Neutrophil (primary cell): Measurements from ENCODE around the gene ARPIN.
A peak's percentile ranks its signal among the peaks of the same experiment; 100 is the strongest.
"Not testable (repeated sequence)": the region's sequence is repeated elsewhere in the genome, so short reads cannot be mapped to it uniquely, and the experiment has no call there.

Experiments used
- H3K27ac ChIP-seq: fragments of 200-600 bp; sonication (generic); 2 replicates; pipeline ENCODE4 v1.5.1; 2016; ENCODE audit warnings: mild to moderate bottlenecking, moderate library complexity
- H3K27me3 ChIP-seq: fragments of 200-600 bp; sonication (generic); 2 replicates; pipeline ENCODE4 v1.6.0; 2016; ENCODE audit warnings: mild to moderate bottlenecking
- H3K36me3 ChIP-seq: fragments of 200-600 bp; sonication (generic); 2 replicates; pipeline ENCODE4 v1.5.1; 2017
- H3K4me1 ChIP-seq, 2 experiments: fragments of 200-600 bp in 1 of 2; sonication (generic) in 1 of 2; 1 replicate in 1 of 2; 2 replicates in 1 of 2; pipeline versions ENCODE4 v1.5.1 to v1.6.1; 2013 to 2016; ENCODE audit warnings: low read depth in 1 of 2, low read length in 1 of 2, mild to moderate bottlenecking in 1 of 2, moderate library complexity in 1 of 2; ENCODE audit not compliant: control insufficient read depth in 1 of 2, insufficient read depth in 1 of 2
- H3K4me3 ChIP-seq, 2 experiments: fragments of 200-600 bp in 1 of 2; sonication (generic) in 1 of 2; 1 replicate in 1 of 2; 2 replicates in 1 of 2; pipeline ENCODE4 v1.5.1; 2013 to 2016; ENCODE audit warnings: low read depth in 1 of 2, low read length in 1 of 2, mild to moderate bottlenecking in 1 of 2, moderate library complexity in 1 of 2
- H3K9me3 ChIP-seq: fragments of 200-600 bp; sonication (generic); 2 replicates; pipeline ENCODE4 v1.5.1; 2016
- TF ChIP-seq, protein P1 (sequence below): fragments of 200-600 bp; sonication (generic); IDR thresholded peaks from 2 replicates; pipeline ENCODE4 v1.5.1; 2016; ENCODE audit warnings: antibody characterized with exemption

The ARPIN gene

DNA sequence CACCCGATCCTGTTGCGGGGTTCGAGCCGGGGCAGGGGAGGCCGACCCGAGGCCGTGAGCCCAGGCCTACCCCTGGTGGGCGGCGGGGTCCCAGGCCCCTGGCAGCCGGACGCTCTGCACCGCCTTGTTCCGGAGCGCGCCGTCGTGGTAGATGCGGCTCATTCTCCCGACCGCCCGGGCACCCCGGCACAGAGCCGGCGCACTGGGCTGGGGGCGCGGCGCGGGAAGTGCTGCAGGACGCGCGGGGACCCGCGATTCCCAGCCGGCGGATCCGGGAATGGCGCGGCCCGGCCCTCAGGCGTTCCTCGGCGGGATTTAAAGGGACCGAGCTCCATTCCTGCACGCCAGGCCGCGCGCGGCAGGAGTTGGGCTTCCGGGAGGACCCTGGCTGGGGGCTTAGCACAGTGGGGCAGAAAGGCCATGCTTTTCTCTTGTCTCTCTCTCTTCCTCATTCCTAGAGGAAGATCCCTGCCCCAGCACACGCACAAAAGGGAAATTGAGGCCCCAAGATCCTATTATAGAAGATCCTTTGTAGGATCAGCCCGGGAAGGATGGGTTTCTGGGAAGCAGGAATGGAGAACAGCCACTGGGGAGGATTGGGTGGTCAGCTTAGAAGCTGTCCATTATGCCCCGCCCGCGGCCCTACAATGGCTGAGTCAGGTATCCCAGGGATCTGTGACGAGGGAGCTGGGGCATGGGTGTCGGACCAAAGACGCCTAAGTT, at the start of gene ARPIN:
ARPIN (minus strand) TSS at position 279 of the 723 bp plus-strand sequence; CDS start at position 162, 117 bp downstream.
- peak within 1 kb of the TSS; percentile 53 to 71 for H3K4me3 ChIP-seq
- H3K9me3 ChIP-seq, result no peaks in the 10 kb centered on the region
- H3K27ac ChIP-seq, result peak within 1 kb of the TSS; percentile 75
- TF ChIP-seq, protein P1, sequence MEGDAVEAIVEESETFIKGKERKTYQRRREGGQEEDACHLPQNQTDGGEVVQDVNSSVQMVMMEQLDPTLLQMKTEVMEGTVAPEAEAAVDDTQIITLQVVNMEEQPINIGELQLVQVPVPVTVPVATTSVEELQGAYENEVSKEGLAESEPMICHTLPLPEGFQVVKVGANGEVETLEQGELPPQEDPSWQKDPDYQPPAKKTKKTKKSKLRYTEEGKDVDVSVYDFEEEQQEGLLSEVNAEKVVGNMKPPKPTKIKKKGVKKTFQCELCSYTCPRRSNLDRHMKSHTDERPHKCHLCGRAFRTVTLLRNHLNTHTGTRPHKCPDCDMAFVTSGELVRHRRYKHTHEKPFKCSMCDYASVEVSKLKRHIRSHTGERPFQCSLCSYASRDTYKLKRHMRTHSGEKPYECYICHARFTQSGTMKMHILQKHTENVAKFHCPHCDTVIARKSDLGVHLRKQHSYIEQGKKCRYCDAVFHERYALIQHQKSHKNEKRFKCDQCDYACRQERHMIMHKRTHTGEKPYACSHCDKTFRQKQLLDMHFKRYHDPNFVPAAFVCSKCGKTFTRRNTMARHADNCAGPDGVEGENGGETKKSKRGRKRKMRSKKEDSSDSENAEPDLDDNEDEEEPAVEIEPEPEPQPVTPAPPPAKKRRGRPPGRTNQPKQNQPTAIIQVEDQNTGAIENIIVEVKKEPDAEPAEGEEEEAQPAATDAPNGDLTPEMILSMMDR, result no peak
- peaks cover 24% of the 10 kb centered on the region for H3K27me3 ChIP-seq
- H3K36me3 ChIP-seq, result no peaks in the 10 kb centered on the region
- peaks cover 32 to 37% of the 10 kb centered on the region in 2 experiments for H3K4me1 ChIP-seq

DNA sequence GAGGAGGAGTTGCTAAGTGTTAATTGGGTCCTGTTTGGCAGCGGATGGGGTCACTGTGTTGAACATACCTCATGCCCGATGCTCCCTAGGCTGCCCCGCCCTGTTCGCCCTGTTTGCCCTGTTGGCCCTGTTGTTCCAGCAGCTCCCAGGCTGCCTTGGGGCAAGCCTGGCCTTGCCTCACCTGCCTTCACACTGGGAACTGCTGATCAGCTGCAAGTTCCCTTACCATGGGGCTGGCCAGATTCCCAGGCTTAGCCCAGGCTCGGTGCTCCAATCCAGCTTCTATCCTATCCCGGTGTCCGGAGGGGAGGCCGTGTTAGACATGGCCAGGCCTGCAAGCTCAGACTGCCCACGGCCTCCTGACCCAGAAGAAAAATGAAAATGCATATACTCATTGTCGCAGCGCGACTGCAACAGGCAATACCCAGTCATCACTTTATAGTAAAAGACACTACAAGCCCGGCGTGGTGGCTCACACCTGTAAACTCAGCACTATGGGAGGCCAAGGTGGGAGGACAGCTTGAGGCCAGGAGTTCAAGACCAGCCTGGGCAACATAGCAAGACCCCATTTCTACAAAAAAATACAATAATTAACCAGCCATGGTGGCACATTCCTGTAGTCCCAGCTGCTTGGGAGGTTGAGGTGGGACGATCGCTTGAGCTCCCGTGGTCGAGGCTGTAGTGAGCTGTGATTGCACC, 45.5 kb upstream of the ARPIN start:
- Histone ChIP-seq H3K36me3 (no peaks in the 10 kb centered on the region), H3K27ac (no peak overlapping the region), H3K9me3 (no peaks in the 10 kb centered on the region), H3K4me1 (peaks cover 12 to 16% of the 10 kb centered on the region in 2 experiments), H3K4me3 (no peak overlapping the region), H3K27me3 (no peaks in the 10 kb centered on the region)
- TF ChIP-seq, protein P1, result no peak

DNA sequence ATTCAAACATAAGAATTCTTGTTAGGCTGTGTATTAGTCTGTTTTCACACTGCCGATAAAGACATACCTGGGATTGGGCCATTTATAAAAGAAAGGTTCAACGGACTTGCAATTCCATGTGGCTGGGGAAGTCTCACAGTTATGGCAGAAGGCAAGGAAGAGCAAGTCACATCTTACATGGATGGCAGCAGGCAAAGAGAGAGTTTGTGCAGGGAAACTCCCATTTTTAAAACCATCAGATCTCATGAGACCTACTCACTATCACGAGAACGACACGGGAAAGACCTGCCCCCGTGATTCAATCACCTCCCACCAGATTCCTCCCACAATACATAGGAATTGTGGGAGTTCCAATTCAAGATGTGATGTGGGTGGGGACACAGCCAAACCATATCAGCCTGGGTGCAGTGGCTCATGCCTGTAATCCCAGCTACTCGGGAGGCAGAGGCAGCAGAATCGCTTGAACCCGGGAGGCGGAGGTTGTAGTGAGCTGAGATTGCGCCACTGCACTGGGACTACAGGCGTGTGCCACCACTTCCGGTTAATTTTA, 42.8 kb upstream of the ARPIN start:
- H3K27me3 ChIP-seq, H3K4me1 ChIP-seq, H3K27ac ChIP-seq, H3K4me3 ChIP-seq, H3K9me3 ChIP-seq, H3K36me3 ChIP-seq: not testable (repeated sequence)

DNA sequence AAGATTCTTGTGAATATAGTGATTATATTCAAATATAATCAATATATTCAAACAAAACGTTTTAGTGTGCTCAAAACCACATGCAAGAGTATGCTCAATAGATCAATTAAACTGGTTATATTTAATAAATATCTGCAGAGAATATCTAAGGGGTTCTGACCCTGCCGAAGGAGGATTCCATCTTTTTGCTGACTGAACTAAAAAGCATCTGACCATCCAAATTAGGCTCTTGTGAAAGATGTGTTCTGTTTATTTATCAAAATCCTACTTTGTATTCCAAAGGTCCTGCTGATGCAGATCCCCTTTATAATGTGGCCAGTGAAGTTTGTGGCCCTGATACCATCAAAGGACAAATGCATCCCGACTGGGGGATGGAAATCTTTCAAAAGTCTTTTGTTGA, 41.8 kb upstream of the ARPIN start:
- no peaks in the 10 kb centered on the region for H3K36me3 ChIP-seq
- H3K27me3 ChIP-seq, result no peaks in the 10 kb centered on the region
- no peak overlapping the region for H3K27ac ChIP-seq
- no peak overlapping the region for H3K4me3 ChIP-seq
- TF ChIP-seq, protein P1, result no peak
- peaks cover 0 to 4% of the 10 kb centered on the region in 2 experiments for H3K4me1 ChIP-seq
- H3K9me3 ChIP-seq, result no peaks in the 10 kb centered on the region

DNA sequence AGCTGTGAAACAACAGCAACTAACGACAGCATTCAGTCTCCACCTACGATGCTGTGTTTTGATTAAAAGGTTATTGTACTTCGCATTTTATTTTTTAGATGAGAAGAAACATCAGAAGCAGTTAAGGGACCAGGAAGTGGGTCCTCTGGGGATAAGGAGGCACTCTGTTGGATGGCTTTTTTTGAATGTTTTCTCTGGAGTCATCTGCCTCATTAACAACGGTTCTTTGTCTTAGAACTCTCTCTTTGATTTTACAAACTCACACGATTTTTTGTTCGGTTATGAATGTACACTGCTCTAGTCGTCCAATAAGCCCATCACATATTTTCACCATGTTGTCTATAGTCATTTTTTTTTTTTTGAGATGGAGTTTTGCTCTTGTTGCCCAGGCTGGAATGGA, 36.0 kb upstream of the ARPIN start:
- Histone ChIP-seq H3K36me3 (no peaks in the 10 kb centered on the region), H3K4me1 (no peaks in the 10 kb centered on the region), H3K27ac (no peak overlapping the region), H3K9me3 (no peaks in the 10 kb centered on the region), H3K4me3 (no peak overlapping the region), H3K27me3 (no peaks in the 10 kb centered on the region)
- TF ChIP-seq, protein P1, result no peak

DNA sequence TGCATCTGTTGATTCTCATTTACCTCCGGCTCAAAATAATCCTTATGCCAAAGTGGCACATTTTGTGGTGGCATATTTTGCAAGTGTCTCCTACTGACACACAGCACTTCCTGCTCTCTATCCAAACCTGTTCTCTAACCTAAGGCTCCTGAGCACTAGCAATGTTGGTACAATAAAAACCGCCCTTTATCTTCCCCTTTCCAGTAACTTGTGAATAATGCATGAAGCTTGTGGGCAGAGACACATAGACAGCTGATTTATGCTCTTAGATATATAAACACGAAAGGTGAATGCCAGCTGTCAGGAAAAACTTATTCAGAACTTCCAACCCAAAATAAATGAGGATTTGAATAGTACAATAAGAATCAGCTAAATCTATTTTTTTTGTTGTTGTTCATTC, 34.6 kb upstream of the ARPIN start:
- Histone ChIP-seq H3K4me1 (no peaks in the 10 kb centered on the region), H3K36me3 (no peaks in the 10 kb centered on the region), H3K9me3 (no peaks in the 10 kb centered on the region), H3K4me3 (no peak overlapping the region), H3K27ac (no peak overlapping the region), H3K27me3 (no peaks in the 10 kb centered on the region)
- TF ChIP-seq, protein P1, result no peak
